A673 (cell line): ENCODE data around the gene ATG7. TPM values are rescaled to one million over a fixed set of nuclear protein-coding genes. Genes with fewer than 3 reads are reported as not detected.

Experiments
- BruUV-seq: library from RNA; stranded (reverse); fragments of 400-500 nt; replicated peaks from 2 replicates; lab custom pipeline; 2021; lab: Mats Ljungman, UMichigan
- CTCF ChIA-PET: fragments of 300-600 bp; sonication (Branson Sonifier 250); formaldehyde crosslinking; loops from one replicate; lab custom pipeline; 2022; ENCODE audit warnings: antibody characterized with exemption; lab: Charles Lee
- POLR2A ChIA-PET: fragments of 300-600 bp; sonication (Branson Sonifier 250); formaldehyde crosslinking; loops from one replicate; lab custom pipeline; 2022; ENCODE audit warnings: antibody characterized with exemption; ENCODE audit not compliant: low non-redundant PET; lab: Charles Lee
- DNase-seq: peaks from one replicate; pipeline ENCODE4 v3.0.0-alpha.2; 2015; ENCODE audit warnings: low spot score
- H3K27ac ChIP-seq: fragments of 200-600 bp; sonication (generic); 2 replicates; pipeline ENCODE4 v1.5.1; 2016; ENCODE audit warnings: mixed run types, low read depth, mild to moderate bottlenecking, mixed read lengths, antibody characterized with exemption, low read length; ENCODE audit not compliant: poor library complexity, severe bottlenecking
- H3K27me3 ChIP-seq: fragments of 200-600 bp; sonication (generic); replicated peaks from 2 replicates; pipeline ENCODE4 v1.6.1; 2017; ENCODE audit warnings: mixed run types, low read depth, mild to moderate bottlenecking, mixed read lengths, antibody characterized with exemption, low read length; ENCODE audit not compliant: insufficient read depth, poor library complexity
- H3K36me3 ChIP-seq: fragments of 200-600 bp; sonication (generic); 2 replicates; pipeline ENCODE4 v1.6.1; 2016; ENCODE audit warnings: mixed run types, mild to moderate bottlenecking, mixed read lengths, antibody characterized with exemption, low read length; ENCODE audit not compliant: insufficient read depth, poor library complexity, severe bottlenecking
- H3K4me1 ChIP-seq: fragments of 200-600 bp; sonication (generic); 2 replicates; pipeline ENCODE4 v1.6.1; 2017; ENCODE audit warnings: mixed run types, mild to moderate bottlenecking, mixed read lengths, antibody characterized with exemption, low read length; ENCODE audit not compliant: insufficient read depth, poor library complexity, severe bottlenecking
- H3K4me3 ChIP-seq: fragments of 200-600 bp; sonication (generic); 2 replicates; pipeline ENCODE4 v1.5.1; 2016; ENCODE audit warnings: low read depth, mixed run types, mild to moderate bottlenecking, mixed read lengths, low read length; ENCODE audit not compliant: poor library complexity, severe bottlenecking
- H3K9me3 ChIP-seq: fragments of 200-600 bp; sonication (generic); 2 replicates; pipeline ENCODE4 v1.6.1; 2016; ENCODE audit warnings: mixed run types, low read depth, mild to moderate bottlenecking, mixed read lengths, antibody characterized with exemption, low read length; ENCODE audit not compliant: poor library complexity, severe bottlenecking
- EZH2 ChIP-seq: fragments of 200-600 bp; sonication (generic); IDR thresholded peaks from 2 replicates; pipeline ENCODE4 v1.6.1; 2017; ENCODE audit warnings: borderline replicate concordance, low read depth, mild to moderate bottlenecking, mixed read lengths, antibody characterized with exemption, low read length; ENCODE audit not compliant: poor library complexity, severe bottlenecking
- intact Hi-C: fragments of 100-400 bp; cut with micrococcal nuclease; formaldehyde crosslinking; loops from one replicate; pipeline ENCODE4 v1.10.0; 2022; ENCODE audit not compliant: unreplicated experiment
- total RNA-seq: library from RNA; stranded (reverse); gene quantifications from 2 replicates; pipeline ENCODE4 v1.2.3, GENCODE V29; 2021
- TF ChIP-seq, protein P1 (sequence below): fragments of 300-800, 200-600 bp; sonication (generic); conservative IDR thresholded peaks from 2 replicates; pipeline ENCODE4 v1.5.1; 2017; ENCODE audit warnings: low read depth, mild to moderate bottlenecking, antibody characterized with exemption, low read length, moderate library complexity, mixed read lengths

Gene ATG7
- total RNA-seq, 1 experiment from 2014 or later, result 30.9 TPM

DNA sequence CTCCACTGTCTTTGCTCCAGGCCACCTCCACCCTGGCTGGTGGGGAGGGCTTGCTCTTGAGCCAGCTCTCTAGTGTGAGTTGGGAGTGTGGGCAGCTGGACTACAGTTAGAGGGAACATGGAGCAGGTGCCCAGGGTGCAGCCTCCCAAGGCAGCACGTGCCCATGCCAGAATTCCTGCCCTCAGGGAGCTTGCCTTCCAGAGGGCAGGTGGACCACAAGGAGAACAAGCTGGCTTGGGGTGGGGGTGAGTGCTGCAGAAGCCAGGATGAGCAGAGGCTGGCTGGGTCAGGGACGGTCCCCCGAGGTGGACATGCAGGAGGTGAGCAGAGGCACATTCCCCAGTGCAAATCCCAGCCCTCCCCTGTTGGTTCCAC, 282.0 kb downstream of the ATG7 start:
- no peaks in the 10 kb centered on the region for H3K27me3 ChIP-seq
- TF ChIP-seq EZH2, result no peak
- TF ChIP-seq, protein P1, sequence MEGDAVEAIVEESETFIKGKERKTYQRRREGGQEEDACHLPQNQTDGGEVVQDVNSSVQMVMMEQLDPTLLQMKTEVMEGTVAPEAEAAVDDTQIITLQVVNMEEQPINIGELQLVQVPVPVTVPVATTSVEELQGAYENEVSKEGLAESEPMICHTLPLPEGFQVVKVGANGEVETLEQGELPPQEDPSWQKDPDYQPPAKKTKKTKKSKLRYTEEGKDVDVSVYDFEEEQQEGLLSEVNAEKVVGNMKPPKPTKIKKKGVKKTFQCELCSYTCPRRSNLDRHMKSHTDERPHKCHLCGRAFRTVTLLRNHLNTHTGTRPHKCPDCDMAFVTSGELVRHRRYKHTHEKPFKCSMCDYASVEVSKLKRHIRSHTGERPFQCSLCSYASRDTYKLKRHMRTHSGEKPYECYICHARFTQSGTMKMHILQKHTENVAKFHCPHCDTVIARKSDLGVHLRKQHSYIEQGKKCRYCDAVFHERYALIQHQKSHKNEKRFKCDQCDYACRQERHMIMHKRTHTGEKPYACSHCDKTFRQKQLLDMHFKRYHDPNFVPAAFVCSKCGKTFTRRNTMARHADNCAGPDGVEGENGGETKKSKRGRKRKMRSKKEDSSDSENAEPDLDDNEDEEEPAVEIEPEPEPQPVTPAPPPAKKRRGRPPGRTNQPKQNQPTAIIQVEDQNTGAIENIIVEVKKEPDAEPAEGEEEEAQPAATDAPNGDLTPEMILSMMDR, result no peak
- CTCF ChIA-PET, result no interaction called here
- DNase-seq, result no peak
- H3K36me3 ChIP-seq, result peaks cover 10% of the 10 kb centered on the region
- peaks cover 2% of the 10 kb centered on the region for H3K4me1 ChIP-seq
- intact Hi-C loops, result no loop called here
- no peak overlapping the region for H3K27ac ChIP-seq
- H3K9me3 ChIP-seq, result no peaks in the 10 kb centered on the region
- BruUV-seq, result no TSS peak
- H3K4me3 ChIP-seq, result no peak overlapping the region
- POLR2A ChIA-PET, result no interaction called here

DNA sequence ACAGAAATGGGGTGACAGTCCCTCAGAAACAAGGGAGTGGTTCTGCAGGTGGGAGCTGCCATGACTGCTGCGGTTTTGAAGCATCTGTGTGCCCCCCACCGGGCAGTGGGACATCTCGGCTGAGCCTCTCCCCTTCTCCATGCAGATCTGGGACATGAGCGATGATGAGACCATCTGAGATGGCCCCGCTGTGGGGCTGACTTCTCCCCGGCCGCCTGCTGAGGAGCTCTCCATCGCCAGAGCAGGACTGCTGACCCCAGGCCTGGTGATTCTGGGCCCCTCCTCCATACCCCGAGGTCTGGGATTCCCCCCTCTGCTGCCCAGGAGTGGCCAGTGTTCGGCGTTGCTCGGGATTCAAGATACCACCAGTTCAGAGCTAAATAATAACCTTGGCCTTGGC, 282.5 kb downstream of the ATG7 start:
- intact Hi-C loops, result no loop called here
- BruUV-seq, result no TSS peak
- Histone ChIP-seq H3K9me3 (no peaks in the 10 kb centered on the region), H3K36me3 (peaks cover 13% of the 10 kb centered on the region), H3K4me1 (no peaks in the 10 kb centered on the region), H3K27me3 (no peaks in the 10 kb centered on the region), H3K4me3 (no peak overlapping the region), H3K27ac (no peak overlapping the region)
- TF ChIP-seq, protein P1, result no peak
- TF ChIP-seq EZH2, result no peak
- no peak for DNase-seq
- CTCF ChIA-PET, result no interaction called here
- POLR2A ChIA-PET, result no interaction called here

DNA sequence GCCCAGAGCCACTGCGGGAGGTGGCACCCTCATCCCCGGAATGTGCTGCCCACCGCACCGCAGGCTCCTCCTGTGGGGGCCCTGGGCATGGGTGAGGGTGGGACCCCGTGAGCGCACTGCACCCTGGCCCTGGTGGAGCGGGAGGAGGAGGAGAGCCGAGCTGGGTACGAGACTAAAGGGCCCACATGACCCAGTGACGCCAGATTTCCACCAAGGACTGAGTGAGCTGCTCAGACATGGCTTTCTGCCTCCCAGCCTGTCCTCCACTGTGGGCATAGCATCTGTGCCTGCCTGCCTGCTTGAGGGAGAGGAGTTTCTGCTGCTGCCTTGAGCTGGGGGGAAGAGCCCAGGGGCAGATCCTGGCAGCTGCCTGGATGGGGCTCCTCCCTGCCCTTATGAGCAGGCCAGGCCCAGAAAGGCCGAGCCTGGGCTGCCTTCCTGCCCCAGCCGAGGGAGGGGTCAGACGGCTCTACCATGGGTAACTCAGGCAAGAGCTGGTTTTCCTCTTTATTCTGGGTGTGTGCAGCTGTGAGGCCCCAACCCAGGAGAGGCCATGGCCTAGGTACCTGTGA, 283.1 kb downstream of the ATG7 start:
- ChIA-PET POLR2A (interaction anchor here (0.6 kb wide), 1 partner anchor 46 kb away, joined by 7 read pairs; no protein-coding TSS in a partner anchor), CTCF (no interaction called here)
- no TSS peak for BruUV-seq
- TF ChIP-seq, protein P1, result no peak
- no peak for TF ChIP-seq EZH2
- no peak overlapping the region for H3K4me3 ChIP-seq
- H3K36me3 ChIP-seq, result peaks cover 13% of the 10 kb centered on the region
- intact Hi-C loops, result no loop called here
- no peak for DNase-seq
- H3K4me1 ChIP-seq, result no peaks in the 10 kb centered on the region
- H3K27me3 ChIP-seq, result no peaks in the 10 kb centered on the region
- H3K9me3 ChIP-seq, result no peaks in the 10 kb centered on the region
- no peak overlapping the region for H3K27ac ChIP-seq
